GM23338 (cell line): ENCODE results near the gene LMF1. TPM values are rescaled to one million over a fixed set of nuclear protein-coding genes. Genes with fewer than 3 reads are reported as not detected.

Experiments used
- ATAC-seq: fragments of 200-7000 bp; cut with Tn5 transposase; 3 replicates; pipeline ENCODE4 v1.9.1; 2020
- DNase-seq: peaks from one replicate; pipeline ENCODE4 v3.0.0-alpha.2; 2015; ENCODE audit warnings: low spot score
- H2AFZ ChIP-seq: fragments of 200-600 bp; sonication (generic); 2 replicates; pipeline ENCODE4 v1.8.0; 2016; ENCODE audit warnings: antibody characterized with exemption, mild to moderate bottlenecking, moderate library complexity
- H3F3A ChIP-seq: fragments of 200-600 bp; sonication (generic); replicated peaks from 2 replicates; pipeline ENCODE4 v1.8.0; 2017; ENCODE audit warnings: antibody characterized with exemption, mixed run types, low read depth
- H3K27ac ChIP-seq: fragments of 200-600 bp; sonication (generic); 2 replicates; pipeline ENCODE4 v1.6.1; 2016; ENCODE audit warnings: low read depth
- H3K27me3 ChIP-seq: fragments of 200-600 bp; sonication (generic); 2 replicates; pipeline ENCODE4 v1.8.0; 2016; ENCODE audit warnings: mild to moderate bottlenecking, mixed run types, moderate library complexity; ENCODE audit not compliant: insufficient read depth
- H3K36me3 ChIP-seq: fragments of 200-600 bp; sonication (generic); 2 replicates; pipeline ENCODE4 v1.8.0; 2016; ENCODE audit warnings: mild to moderate bottlenecking; ENCODE audit not compliant: insufficient read depth
- H3K4me1 ChIP-seq: fragments of 200-600 bp; sonication (generic); 2 replicates; pipeline ENCODE4 v1.8.0; 2016; ENCODE audit warnings: mild to moderate bottlenecking, moderate library complexity; ENCODE audit not compliant: insufficient read depth
- H3K4me2 ChIP-seq: fragments of 200-600 bp; sonication (generic); 2 replicates; pipeline ENCODE4 v1.7.1; 2017; ENCODE audit warnings: mixed run types
- H3K4me3 ChIP-seq: fragments of 200-600 bp; sonication (generic); 2 replicates; pipeline ENCODE4 v1.6.1; 2016; ENCODE audit warnings: mixed run types
- H3K79me2 ChIP-seq: fragments of 200-600 bp; sonication (generic); replicated peaks from 2 replicates; pipeline ENCODE4 v1.8.0; 2017; ENCODE audit warnings: mild to moderate bottlenecking; ENCODE audit not compliant: insufficient read depth
- H3K9me2 ChIP-seq: fragments of 200-600 bp; sonication (generic); 2 replicates; pipeline ENCODE4 v1.8.0; 2017; ENCODE audit not compliant: insufficient read depth
- H4K20me1 ChIP-seq: fragments of 200-600 bp; sonication (generic); replicated peaks from 2 replicates; pipeline ENCODE4 v1.8.0; 2017; ENCODE audit warnings: mild to moderate bottlenecking; ENCODE audit not compliant: insufficient read depth
- H3K27ac Mint-ChIP-seq: 2 replicates; pipeline ENCODE4 v1.8.0; 2020; ENCODE audit warnings: inconsistent platforms, mild to moderate bottlenecking, moderate library complexity, mixed read lengths
- H3K27me3 Mint-ChIP-seq: 3 replicates; pipeline ENCODE4 v1.8.0; 2022; ENCODE audit warnings: low read depth, mild to moderate bottlenecking, moderate library complexity, mixed read lengths, inconsistent platforms; ENCODE audit not compliant: insufficient read depth, poor library complexity
- H3K36me3 Mint-ChIP-seq: 3 replicates; pipeline ENCODE4 v1.8.0; 2021; ENCODE audit warnings: low read depth, mild to moderate bottlenecking, inconsistent platforms, moderate library complexity, mixed read lengths
- H3K4me1 Mint-ChIP-seq: 3 replicates; pipeline ENCODE4 v1.8.0; 2020; ENCODE audit warnings: mild to moderate bottlenecking, inconsistent platforms, mixed read lengths
- H3K4me3 Mint-ChIP-seq: 3 replicates; pipeline ENCODE4 v1.8.0; 2021; ENCODE audit warnings: moderate library complexity, mild to moderate bottlenecking, inconsistent platforms, mixed read lengths
- H3K9me3 Mint-ChIP-seq: 3 replicates; pipeline ENCODE4 v1.8.0; 2020; ENCODE audit warnings: moderate library complexity, mild to moderate bottlenecking, inconsistent platforms, mixed read lengths
- CREB1 ChIP-seq: fragments of 250-450 bp; sonication (Bioruptor Pico); IDR thresholded peaks from 2 replicates; pipeline ENCODE4 v1.5.0; 2020; ENCODE audit warnings: low read depth, mild to moderate bottlenecking, moderate library complexity
- EZH2 ChIP-seq: fragments of 200-600 bp; sonication (generic); IDR thresholded peaks from one replicate; pipeline ENCODE4 v1.8.0; 2017; ENCODE audit warnings: antibody characterized with exemption, mild to moderate bottlenecking, low read depth; ENCODE audit not compliant: unreplicated experiment
- EZH2phosphoT487 ChIP-seq: fragments of 200-600 bp; sonication (generic); IDR thresholded peaks from one replicate; pipeline ENCODE4 v1.8.1; 2018; ENCODE audit warnings: antibody characterized with exemption; ENCODE audit not compliant: unreplicated experiment
- JUNB ChIP-seq: IDR thresholded peaks from one replicate; pipeline ENCODE4 v1.6.1; 2016; ENCODE audit warnings: antibody characterized with exemption; ENCODE audit not compliant: unreplicated experiment
- POLR2AphosphoS5 ChIP-seq: IDR thresholded peaks from 2 replicates; pipeline ENCODE4 v1.6.1; 2016; ENCODE audit warnings: antibody characterized with exemption, low read depth
- ZNF331 ChIP-seq: fragments of 250-450 bp; sonication (Bioruptor Pico); IDR thresholded peaks from 2 replicates; pipeline ENCODE4 v1.5.0; 2020; ENCODE audit warnings: low read depth, mild to moderate bottlenecking, moderate library complexity
- polyA plus RNA-seq: library from polyadenylated mRNA; unstranded; fragments of >200 nt; fragmentation: Nextera tagmentation; extraction: Ambion mirVana; gene quantifications from 2 replicates; pipeline ENCODE4 v1.2.1, GENCODE V29; 2016
- total RNA-seq: library from RNA; depleted of rRNA; stranded (reverse); fragments of >200 nt; shearing (Covaris generic); gene quantifications from 2 replicates; pipeline ENCODE4 v1.2.3, GENCODE V29; 2014
- TF ChIP-seq, protein P1 (sequence below): IDR thresholded peaks from 2 replicates; pipeline ENCODE4 v1.6.1; 2016; ENCODE audit warnings: antibody characterized with exemption
- TF ChIP-seq, protein P2 (sequence below): IDR thresholded peaks from one replicate; pipeline ENCODE4 v1.6.1; 2018; ENCODE audit warnings: antibody characterized with exemption; ENCODE audit not compliant: unreplicated experiment
- TF ChIP-seq, protein P3 (sequence below), 2 experiments: fragments of 200-600 bp in 1 of 2; sonication (generic) in 1 of 2; conservative IDR thresholded peaks; 2 replicates each; pipeline versions ENCODE4 v1.5.1 to v1.6.1; 2016 to 2017; ENCODE audit warnings: antibody characterized with exemption in 2 of 2, low read depth in 2 of 2, mild to moderate bottlenecking in 2 of 2, moderate library complexity in 1 of 2

Gene LMF1
- total and polyA plus RNA-seq, 2 experiments from 2014 or later, result 4.2 to 10.1 TPM

DNA sequence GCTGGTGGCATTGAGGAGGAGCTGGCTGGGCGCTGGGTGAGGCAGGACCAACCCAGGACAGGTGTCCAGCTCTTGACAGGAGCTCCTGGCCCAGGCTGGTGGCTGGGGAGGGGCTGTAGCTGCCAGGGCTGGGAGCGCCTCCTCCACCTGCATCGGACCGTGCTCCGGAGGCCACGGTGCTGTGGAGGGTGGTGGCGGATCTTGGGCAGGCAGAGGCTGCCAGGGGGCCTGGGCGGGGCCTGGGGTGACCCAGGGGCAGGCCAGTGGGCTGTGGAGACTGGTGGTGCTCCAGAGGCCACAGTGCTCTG, 42.8 kb upstream of the LMF1 start:
- DNase-seq, result no peak
- H3F3A ChIP-seq, result no peaks in the 10 kb centered on the region
- no peak overlapping the region for H3K27ac Mint-ChIP-seq
- H3K27me3 Mint-ChIP-seq, result peaks cover 9% of the 10 kb centered on the region
- no peak overlapping the region for H3K4me3 ChIP-seq
- H3K4me3 Mint-ChIP-seq, result no peak overlapping the region
- H3K4me1 Mint-ChIP-seq, result no peaks in the 10 kb centered on the region
- no peak overlapping the region for H2AFZ ChIP-seq
- no peaks in the 10 kb centered on the region for H3K4me1 ChIP-seq
- no peaks in the 10 kb centered on the region for H3K9me3 Mint-ChIP-seq
- H4K20me1 ChIP-seq, result no peaks in the 10 kb centered on the region
- no peaks in the 10 kb centered on the region for H3K9me2 ChIP-seq
- no peak for ATAC-seq
- no peak overlapping the region for H3K27ac ChIP-seq
- H3K36me3 Mint-ChIP-seq, result no peaks in the 10 kb centered on the region
- no peaks in the 10 kb centered on the region for H3K79me2 ChIP-seq
- H3K27me3 ChIP-seq, result no peaks in the 10 kb centered on the region
- H3K36me3 ChIP-seq, result no peaks in the 10 kb centered on the region
- TF ChIP-seq, protein P1, sequence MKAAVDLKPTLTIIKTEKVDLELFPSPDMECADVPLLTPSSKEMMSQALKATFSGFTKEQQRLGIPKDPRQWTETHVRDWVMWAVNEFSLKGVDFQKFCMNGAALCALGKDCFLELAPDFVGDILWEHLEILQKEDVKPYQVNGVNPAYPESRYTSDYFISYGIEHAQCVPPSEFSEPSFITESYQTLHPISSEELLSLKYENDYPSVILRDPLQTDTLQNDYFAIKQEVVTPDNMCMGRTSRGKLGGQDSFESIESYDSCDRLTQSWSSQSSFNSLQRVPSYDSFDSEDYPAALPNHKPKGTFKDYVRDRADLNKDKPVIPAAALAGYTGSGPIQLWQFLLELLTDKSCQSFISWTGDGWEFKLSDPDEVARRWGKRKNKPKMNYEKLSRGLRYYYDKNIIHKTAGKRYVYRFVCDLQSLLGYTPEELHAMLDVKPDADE, result no peak
- no peak for TF ChIP-seq EZH2
- TF ChIP-seq, protein P2, sequence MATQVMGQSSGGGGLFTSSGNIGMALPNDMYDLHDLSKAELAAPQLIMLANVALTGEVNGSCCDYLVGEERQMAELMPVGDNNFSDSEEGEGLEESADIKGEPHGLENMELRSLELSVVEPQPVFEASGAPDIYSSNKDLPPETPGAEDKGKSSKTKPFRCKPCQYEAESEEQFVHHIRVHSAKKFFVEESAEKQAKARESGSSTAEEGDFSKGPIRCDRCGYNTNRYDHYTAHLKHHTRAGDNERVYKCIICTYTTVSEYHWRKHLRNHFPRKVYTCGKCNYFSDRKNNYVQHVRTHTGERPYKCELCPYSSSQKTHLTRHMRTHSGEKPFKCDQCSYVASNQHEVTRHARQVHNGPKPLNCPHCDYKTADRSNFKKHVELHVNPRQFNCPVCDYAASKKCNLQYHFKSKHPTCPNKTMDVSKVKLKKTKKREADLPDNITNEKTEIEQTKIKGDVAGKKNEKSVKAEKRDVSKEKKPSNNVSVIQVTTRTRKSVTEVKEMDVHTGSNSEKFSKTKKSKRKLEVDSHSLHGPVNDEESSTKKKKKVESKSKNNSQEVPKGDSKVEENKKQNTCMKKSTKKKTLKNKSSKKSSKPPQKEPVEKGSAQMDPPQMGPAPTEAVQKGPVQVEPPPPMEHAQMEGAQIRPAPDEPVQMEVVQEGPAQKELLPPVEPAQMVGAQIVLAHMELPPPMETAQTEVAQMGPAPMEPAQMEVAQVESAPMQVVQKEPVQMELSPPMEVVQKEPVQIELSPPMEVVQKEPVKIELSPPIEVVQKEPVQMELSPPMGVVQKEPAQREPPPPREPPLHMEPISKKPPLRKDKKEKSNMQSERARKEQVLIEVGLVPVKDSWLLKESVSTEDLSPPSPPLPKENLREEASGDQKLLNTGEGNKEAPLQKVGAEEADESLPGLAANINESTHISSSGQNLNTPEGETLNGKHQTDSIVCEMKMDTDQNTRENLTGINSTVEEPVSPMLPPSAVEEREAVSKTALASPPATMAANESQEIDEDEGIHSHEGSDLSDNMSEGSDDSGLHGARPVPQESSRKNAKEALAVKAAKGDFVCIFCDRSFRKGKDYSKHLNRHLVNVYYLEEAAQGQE, result no peak
- TF ChIP-seq JUNB, result no peak
- TF ChIP-seq ZNF331, result no peak
- no peak for TF ChIP-seq EZH2phosphoT487
- TF ChIP-seq POLR2AphosphoS5, result no peak
- no peak for TF ChIP-seq CREB1 (CRISPR knock-in tag)
- H3K4me2 ChIP-seq, result no peak overlapping the region

DNA sequence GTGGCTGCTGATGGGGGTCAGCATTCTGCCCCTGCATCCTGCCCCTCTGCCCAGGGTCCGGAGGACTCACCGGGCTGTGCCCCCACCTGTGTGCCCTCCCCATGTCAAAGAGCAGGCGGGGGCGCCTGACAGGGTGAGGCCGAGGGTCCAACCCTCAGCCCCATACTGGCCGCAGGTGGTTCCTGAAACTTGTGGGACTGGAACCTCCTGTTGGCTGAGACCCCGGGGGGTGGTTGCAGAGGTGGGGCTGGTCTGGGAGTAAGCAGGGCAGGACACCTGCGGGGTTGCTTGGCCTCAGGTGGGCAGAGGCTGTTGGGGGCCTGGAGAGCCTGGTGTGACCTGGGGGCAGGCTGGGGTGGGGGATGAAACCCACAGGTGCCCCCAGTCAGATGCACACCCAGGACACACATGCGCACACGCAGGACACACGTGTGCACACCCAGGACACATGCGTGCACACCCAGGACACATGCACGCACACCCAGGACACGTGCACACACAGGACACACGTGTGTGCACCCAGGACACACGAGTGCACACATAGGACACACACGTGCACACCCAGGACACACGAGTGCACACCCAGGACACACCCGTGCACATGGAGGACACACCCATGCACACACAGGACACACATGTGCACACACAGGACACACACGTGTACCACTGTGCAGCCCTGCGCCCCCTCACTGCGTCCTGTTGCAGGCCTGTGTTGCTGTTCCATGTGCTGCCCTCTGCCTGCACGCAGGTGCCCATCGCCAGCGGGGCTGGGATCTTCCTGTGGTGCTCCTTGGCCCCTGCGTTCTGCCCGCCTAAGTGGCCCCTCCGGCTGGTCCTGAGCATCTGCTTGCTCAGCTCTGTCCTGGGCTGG, 42.2 kb upstream of the LMF1 start:
- H2AFZ ChIP-seq, result no peak overlapping the region
- no peak overlapping the region for H3K27ac ChIP-seq
- H3K4me3 Mint-ChIP-seq, result no peak overlapping the region
- H3K27me3 ChIP-seq, result no peaks in the 10 kb centered on the region
- no peaks in the 10 kb centered on the region for H3F3A ChIP-seq
- H3K4me1 ChIP-seq, result no peaks in the 10 kb centered on the region
- no peaks in the 10 kb centered on the region for H3K79me2 ChIP-seq
- ATAC-seq, result no peak
- no peaks in the 10 kb centered on the region for H3K9me2 ChIP-seq
- no peaks in the 10 kb centered on the region for H4K20me1 ChIP-seq
- no peaks in the 10 kb centered on the region for H3K36me3 ChIP-seq
- TF ChIP-seq, protein P3, sequence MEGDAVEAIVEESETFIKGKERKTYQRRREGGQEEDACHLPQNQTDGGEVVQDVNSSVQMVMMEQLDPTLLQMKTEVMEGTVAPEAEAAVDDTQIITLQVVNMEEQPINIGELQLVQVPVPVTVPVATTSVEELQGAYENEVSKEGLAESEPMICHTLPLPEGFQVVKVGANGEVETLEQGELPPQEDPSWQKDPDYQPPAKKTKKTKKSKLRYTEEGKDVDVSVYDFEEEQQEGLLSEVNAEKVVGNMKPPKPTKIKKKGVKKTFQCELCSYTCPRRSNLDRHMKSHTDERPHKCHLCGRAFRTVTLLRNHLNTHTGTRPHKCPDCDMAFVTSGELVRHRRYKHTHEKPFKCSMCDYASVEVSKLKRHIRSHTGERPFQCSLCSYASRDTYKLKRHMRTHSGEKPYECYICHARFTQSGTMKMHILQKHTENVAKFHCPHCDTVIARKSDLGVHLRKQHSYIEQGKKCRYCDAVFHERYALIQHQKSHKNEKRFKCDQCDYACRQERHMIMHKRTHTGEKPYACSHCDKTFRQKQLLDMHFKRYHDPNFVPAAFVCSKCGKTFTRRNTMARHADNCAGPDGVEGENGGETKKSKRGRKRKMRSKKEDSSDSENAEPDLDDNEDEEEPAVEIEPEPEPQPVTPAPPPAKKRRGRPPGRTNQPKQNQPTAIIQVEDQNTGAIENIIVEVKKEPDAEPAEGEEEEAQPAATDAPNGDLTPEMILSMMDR (conservative IDR thresholded peaks at IDR 0.05; ENCODE audit: low read depth in 2 of 2), result no peak
- TF ChIP-seq POLR2AphosphoS5 (no peak), EZH2 (no peak), CREB1 (CRISPR knock-in tag) (no peak), ZNF331 (no peak)
- no peaks in the 10 kb centered on the region for H3K9me3 Mint-ChIP-seq
- no peaks in the 10 kb centered on the region for H3K4me1 Mint-ChIP-seq
- no peak overlapping the region for H3K27ac Mint-ChIP-seq
- H3K4me3 ChIP-seq, result no peak overlapping the region
- no peaks in the 10 kb centered on the region for H3K36me3 Mint-ChIP-seq
- no peak overlapping the region for H3K4me2 ChIP-seq
- peaks cover 9% of the 10 kb centered on the region for H3K27me3 Mint-ChIP-seq
- no peak for DNase-seq
